Loucy (cell line): ENCODE measurements around the gene CBLN3.

Source experiments
- EZH2phosphoT487 ChIP-seq: fragments of 200-600 bp; IDR thresholded peaks from 2 replicates; pipeline ENCODE4 v1.6.1; 2018; ENCODE audit warnings: antibody characterized with exemption, mild to moderate bottlenecking, moderate library complexity, borderline replicate concordance
- TF ChIP-seq, protein P1 (sequence below): fragments of 200-600 bp; sonication (generic); conservative IDR thresholded peaks from 2 replicates; pipeline ENCODE4 v1.5.1; 2014; ENCODE audit warnings: mild to moderate bottlenecking, antibody characterized with exemption, low read length

DNA sequence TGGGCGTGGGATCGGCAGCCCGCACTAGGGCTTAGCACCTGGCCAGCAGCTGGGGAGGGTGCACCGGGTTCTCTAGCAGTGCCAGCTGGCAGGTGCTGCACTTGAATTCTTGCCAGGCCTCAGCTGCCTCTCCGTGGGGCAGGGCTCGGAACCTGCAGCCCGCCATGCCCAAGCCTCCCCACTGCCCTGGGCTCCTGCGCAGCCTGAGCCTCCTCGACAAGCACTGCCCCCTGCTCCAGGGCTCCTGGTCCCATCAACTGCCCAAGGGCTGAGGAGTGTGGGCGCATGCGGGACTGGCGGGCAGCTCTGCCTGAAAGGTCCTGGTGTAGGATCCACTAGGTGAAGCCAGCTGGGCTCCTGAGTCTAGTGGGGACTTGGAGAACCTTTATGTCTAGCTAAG, 43.7 kb upstream of the CBLN3 start:
- TF ChIP-seq, protein P1, sequence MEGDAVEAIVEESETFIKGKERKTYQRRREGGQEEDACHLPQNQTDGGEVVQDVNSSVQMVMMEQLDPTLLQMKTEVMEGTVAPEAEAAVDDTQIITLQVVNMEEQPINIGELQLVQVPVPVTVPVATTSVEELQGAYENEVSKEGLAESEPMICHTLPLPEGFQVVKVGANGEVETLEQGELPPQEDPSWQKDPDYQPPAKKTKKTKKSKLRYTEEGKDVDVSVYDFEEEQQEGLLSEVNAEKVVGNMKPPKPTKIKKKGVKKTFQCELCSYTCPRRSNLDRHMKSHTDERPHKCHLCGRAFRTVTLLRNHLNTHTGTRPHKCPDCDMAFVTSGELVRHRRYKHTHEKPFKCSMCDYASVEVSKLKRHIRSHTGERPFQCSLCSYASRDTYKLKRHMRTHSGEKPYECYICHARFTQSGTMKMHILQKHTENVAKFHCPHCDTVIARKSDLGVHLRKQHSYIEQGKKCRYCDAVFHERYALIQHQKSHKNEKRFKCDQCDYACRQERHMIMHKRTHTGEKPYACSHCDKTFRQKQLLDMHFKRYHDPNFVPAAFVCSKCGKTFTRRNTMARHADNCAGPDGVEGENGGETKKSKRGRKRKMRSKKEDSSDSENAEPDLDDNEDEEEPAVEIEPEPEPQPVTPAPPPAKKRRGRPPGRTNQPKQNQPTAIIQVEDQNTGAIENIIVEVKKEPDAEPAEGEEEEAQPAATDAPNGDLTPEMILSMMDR, result no peak
- TF ChIP-seq EZH2phosphoT487, result no peak
